HG03439 (cell line): ENCODE measurements around the gene GSTO2.

Experiments used
- ATAC-seq: cut with Tn5 transposase; IDR thresholded peaks from one replicate; pipeline ENCODE4 v1.9.1; 2021; ENCODE audit warnings: mild to moderate bottlenecking, moderate library complexity; ENCODE audit not compliant: unreplicated experiment

GSTO2 gene

DNA sequence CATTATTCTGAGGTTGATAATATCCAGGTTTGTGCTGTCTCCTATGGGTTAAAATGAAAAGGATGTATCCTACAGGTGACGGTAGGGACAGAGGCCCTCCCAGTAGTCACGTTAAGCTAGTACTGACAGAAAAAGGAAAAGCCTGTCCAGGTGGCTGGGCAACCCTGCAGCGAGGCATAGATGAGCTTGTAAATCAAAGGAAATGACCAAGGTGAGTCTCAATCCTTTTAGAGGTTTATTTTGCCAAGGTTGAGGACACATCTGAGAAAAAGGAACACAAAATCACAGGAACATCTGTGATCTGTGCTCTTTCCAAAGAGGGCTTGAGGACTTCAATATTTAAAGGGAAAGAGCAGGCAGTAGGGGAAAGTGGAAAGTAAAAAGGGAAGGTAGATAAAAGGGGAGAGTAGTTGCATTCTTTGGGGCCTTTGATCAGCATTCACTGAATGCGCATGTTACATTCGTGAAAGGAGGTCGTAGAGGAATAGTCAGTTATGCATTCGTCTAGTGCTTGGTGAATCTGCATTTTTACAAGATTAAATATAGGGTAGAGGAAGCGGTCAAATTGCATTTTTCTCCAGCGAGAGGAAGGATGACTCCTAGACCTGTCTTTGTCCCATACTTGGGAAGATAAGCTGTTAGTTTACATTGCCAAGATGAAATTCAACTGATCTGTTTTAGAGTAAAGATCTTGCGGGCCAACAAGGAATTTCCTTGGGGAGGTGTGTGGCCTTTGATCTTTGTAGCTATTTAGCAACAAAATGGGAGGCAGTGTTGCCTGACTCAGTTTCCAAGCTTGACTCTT is 15.2 kb upstream of the GSTO2 start:
- ATAC-seq = no peak

DNA sequence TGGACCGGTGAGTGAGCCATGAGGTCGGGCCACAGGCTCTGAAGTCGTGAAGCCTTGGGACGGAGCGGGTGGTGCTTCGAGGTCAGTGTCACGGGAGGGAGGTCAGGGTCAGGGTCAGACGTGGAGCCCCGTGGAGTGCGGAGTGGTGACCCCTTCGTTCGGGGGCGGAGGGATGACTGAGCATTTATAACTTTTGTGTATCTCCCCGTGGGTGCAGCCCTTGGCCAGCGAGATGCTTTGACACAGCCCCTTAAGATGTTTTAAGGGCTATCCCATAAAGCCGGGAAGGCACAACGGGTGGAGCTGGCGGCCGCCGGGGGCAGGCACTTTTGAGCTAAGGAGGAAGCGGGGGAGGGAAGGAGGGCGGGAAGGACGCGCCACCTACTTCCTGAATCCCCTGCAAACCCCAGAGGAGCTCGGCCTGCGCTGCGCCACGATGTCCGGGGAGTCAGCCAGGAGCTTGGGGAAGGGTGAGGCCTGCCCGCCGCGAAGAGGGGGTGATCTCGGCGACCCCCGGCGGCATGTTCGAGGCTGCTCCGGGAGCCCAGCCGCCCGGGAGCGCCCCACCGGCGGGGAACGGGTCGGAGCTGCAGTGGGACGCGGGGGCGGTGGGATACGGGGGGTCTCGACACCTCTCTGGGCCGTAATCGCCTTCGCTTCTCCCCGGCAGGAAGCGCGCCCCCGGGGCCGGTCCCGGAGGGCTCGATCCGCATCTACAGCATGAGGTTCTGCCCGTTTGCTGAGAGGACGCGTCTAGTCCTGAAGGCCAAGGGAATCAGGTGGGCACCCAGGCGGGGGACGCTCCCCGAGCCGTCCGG is 14.3 kb upstream of the GSTO2 start, which contains the start of gene GSTO1:
Gene GSTO1 (plus strand): TSS at position 400 of the 818 bp plus-strand sequence. CDS start 37 bp downstream, at position 437.
- peak; percentile 74 for ATAC-seq

GRCh38 chr10:104255311-104255981 is 13.5 kb upstream of the GSTO2 start:
- ATAC-seq = no peak

DNA sequence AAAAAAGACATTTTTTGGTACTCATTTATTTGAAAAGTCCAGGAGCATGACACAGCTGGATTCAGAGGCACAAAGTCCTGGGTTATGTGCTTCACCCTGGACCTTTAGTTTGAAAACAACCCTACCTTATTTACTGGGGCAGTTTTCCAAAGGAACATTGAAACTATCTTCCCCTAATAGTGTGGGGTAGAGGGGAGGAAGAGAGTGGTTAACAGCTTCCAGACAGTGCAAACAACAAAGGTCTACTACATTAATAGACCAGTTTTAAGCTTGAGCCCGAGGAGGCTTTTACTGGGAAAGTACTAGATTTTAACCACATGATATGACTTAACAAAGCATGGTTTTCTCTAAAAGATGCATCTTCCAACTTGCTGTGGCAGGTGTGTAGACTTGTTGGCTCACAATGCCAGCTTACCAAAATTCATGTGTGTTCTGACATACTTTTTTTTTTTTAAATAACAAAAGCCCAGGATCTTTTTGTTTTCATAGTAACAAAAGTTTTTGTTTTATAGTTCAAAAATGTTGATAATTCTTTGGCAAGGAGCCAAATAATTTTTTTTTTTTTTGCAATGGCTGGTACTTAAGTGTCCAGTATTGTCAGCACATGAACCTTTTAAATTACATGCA is 12.5 kb upstream of the GSTO2 start:
- no peak for ATAC-seq

DNA sequence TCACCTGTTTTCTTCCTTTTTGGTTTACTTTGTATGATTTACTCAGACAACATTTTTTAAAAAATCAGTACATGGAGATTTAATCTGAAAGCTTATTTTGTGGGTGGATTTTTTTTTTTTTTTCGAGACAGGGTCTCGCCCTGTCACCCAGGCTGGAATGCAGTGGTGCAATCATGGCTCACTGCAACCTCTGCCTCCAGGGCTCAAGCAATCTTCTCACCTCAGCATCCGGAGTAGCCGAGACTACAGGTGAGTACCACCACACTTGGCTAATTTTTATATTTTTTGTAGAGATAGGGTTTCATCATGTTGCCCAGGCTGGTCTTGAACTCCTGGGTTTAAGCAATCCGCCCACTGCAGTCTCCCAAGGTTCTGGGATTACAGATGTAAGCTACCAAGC is 11.7 kb upstream of the GSTO2 start:
- ATAC-seq = no peak

DNA sequence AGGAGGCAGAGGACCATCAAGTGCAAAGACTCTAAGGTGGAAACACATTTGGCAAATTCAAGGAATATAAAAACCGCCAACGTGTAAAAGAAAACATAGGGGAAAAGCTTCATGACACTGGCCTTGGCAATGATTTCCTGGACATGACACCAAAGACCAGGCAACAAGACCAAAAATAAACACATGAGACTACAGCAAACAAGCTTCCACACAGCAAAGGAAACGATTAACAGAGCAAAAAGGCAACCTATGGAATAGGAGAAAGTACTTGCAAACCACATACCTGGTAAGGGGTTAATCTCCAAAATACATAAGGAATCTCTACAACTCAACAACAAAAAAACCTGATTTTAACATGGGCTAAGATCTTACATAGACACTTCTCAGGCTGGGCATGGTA is 10.8 kb upstream of the GSTO2 start:
- ATAC-seq = no peak

DNA sequence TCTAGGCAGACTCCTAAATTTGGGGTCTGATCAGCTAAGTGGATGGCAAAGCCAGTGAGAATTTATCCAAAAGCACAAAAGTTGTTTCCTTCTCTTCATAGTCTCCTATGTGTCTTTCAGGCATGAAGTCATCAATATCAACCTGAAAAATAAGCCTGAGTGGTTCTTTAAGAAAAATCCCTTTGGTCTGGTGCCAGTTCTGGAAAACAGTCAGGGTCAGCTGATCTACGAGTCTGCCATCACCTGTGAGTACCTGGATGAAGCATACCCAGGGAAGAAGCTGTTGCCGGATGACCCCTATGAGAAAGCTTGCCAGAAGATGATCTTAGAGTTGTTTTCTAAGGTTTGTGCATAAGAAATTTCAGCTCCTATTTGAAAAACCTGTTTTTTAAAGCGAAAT is 9.5 kb upstream of the GSTO2 start:
- no peak for ATAC-seq

DNA sequence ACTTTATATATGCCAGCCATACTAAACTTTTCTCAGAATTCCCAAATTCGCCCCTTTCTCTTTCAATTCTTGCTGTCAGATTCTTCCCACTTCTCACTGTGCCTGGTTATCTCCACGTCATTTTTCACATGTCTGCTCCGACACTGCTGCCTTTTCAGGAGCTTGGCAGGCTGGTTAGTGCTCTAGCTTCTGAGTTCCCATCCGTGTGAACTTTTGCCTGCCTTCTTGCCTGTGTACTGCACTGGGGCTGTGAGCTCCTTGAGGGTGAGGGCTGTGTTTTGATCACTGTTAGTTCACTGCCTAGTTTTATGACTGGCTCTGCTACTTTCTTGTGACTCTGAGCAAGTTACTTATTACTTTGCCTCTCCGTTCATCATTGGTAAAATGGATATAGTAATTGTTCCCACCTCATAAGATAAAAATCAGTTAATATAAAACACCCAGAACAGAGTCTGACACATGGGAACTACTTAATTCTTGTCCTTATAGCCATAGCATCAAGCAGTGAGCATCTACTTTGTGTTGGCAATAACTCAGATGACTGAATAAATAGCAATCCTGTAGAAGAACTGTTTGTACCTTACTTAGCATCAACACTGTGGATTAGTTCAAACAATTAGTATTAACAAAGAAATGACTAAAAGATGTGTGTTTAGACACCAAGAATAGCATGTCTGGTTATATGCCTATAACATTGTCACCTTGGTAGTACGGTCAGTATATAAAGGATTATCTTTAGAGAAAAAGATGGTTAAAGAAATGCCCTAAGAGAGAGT is 8.8 kb upstream of the GSTO2 start:
- no peak for ATAC-seq

- no peak for ATAC-seq
These were observed 8.2 kb upstream of the GSTO2 start for GRCh38 chr10:104260775-104261115.

DNA sequence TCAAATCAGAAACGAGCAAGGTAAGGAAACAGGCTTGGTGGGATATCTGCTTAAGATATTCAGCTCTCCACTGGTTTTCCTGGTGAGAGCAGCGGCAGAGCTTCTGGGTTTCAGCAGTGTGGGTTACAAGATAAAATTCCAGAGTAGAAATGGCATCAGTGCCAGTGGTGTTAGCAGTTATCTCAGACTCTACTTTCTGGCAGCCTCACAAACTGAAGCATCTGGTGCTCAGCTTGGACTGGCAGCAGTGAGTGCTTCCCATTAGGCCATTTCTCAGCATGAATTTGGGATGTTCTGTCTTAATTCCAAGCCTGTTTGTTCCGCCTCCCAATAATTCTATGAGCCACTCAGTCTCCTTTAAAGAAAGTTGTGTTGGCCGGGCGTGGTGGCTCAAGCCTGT is 6.9 kb upstream of the GSTO2 start:
- ATAC-seq = no peak

DNA sequence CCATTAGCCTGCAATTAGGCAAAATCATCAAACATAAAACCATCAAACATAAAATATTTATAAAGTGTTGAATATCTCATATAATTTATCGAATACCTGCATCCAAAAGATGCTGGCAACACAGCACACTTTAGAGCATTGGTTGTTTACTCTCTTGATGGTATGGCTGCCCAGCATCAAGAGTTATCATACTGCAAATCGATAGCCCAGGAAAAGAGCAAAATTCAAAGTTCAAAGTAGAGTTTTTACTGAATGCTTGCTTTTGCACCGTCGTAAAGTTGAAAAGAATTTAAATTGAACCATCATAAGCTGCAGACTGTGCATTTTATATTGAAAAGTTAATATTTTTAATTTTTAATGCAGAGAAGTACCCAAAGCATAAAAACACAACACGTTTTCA is 4.2 kb upstream of the GSTO2 start:
- ATAC-seq = no peak

- ATAC-seq = no peak
These were observed 1.1 kb upstream of the GSTO2 start for GRCh38 chr10:104267721-104268404.

GRCh38 chr10:104268405-104268712 is 625 bp upstream of the GSTO2 start:
- no peak for ATAC-seq

- ATAC-seq = no peak
These were observed 4.3 kb downstream of the GSTO2 start for GRCh38 chr10:104273286-104273685.

- ATAC-seq = no peak
These were observed 5.1 kb downstream of the GSTO2 start for GRCh38 chr10:104273899-104274575.

DNA sequence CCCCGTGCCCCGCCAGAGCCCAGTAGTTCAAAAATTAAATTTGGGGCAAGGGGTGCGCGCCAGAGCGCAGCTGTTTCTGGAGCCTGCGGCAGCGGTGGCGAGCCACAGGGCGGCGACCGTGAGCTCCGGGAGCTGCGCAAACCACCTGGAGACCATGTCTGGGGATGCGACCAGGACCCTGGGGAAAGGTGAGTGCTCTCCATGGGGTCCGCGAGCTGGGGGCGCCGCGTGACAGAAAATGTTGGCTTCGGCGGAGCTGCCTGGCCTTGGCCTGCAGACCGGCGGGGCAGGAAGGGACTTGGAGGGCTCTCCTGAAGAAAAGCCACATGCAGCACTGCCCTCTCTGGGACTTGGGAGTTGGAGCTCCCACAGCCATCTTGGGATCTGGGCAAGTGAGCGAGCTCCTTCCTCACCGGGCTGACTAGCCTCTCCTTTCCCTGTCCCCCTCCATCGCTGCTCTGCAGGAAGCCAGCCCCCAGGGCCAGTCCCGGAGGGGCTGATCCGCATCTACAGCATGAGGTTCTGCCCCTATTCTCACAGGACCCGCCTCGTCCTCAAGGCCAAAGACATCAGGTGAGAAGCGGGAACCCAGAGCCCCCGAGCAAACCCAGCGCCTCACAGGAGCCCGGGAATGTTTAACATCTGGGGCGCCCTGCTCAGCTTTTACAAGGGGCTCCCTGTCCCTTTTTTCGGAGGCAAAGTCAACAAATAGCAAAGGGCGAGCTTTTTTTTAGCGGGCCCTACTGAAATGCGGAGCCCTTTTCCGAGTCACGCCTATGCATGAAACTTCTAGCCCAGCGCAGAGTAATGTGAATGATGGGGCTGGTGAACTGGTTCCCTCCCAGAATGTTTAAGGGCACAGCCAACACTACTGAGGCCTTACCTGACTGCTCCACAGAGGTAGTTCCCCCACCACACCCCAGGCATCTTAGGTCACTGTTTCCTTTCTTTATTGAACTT is 6.1 kb downstream of the GSTO2 start:
- ATAC-seq = peak; percentile 83

GRCh38 chr10:104276192-104276591 is 7.2 kb downstream of the GSTO2 start:
- ATAC-seq = no peak

DNA sequence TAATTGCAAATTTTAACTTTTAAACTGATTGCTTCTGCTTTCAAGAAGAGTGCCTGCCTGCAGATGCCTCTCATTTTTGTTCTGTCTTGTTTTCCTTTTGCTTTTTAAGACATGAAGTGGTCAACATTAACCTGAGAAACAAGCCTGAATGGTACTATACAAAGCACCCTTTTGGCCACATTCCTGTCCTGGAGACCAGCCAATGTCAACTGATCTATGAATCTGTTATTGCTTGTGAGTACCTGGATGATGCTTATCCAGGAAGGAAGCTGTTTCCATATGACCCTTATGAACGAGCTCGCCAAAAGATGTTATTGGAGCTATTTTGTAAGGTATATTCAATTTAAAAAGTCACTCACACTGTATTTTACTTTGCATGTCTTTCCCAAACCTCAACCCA is 8.8 kb downstream of the GSTO2 start:
- no peak for ATAC-seq
